Vagina (tissue), 2 donors: ENCODE results near the gene VWC2L.

Experiments
- CTCF ChIP-seq, 3 experiments: fragments of 450-650 bp in 2 of 3; fragments of 200-600 bp in 1 of 3; sonication (generic) in 1 of 3; IDR thresholded peaks; one replicate each; pipeline ENCODE4 v1.5.1; 2017 to 2019; ENCODE audit warnings: antibody characterized with exemption in 3 of 3, mild to moderate bottlenecking in 2 of 3, moderate library complexity in 2 of 3
- POLR2A ChIP-seq, 2 donors: fragments of 450-650 bp; IDR thresholded peaks; one replicate each; pipeline ENCODE4 v1.6.1; 2017; ENCODE audit warnings: antibody characterized with exemption in 2 of 2, mild to moderate bottlenecking in 2 of 2, moderate library complexity in 2 of 2
- POLR2AphosphoS5 ChIP-seq, 2 donors: sonication (generic); formaldehyde crosslinking; IDR thresholded peaks; one replicate each; pipeline ENCODE4 v1.9.0; 2017; ENCODE audit warnings: antibody characterized with exemption in 2 of 2, mild to moderate bottlenecking in 2 of 2, low read depth in 1 of 2; ENCODE audit not compliant: insufficient read depth in 1 of 2

- no peak for TF ChIP-seq POLR2A (IDR thresholded peaks at IDR 0.05)
- no peak for TF ChIP-seq POLR2AphosphoS5 (IDR thresholded peaks at IDR 0.05; ENCODE audit: insufficient read depth in 1 of 2, low read depth in 1 of 2)
- no peak for TF ChIP-seq CTCF (IDR thresholded peaks at IDR 0.05)
Observed at GRCh38 chr2:214436470-214436869, 25.6 kb downstream of the VWC2L start.
